Caco-2 (cell line): ENCODE results near the gene DPF3. TPM values are rescaled to one million over a fixed set of nuclear protein-coding genes. Genes with fewer than 3 reads are reported as not detected.

Source experiments
- BruUV-seq: library from RNA; stranded (reverse); fragments of 400-500 nt; replicated peaks from 2 replicates; lab custom pipeline; 2021; lab: Mats Ljungman, UMichigan
- CTCF ChIA-PET: fragments of 300-600 bp; sonication (Branson Sonifier 250); formaldehyde crosslinking; loops from one replicate; lab custom pipeline; 2022; ENCODE audit warnings: antibody characterized with exemption; lab: Charles Lee
- POLR2A ChIA-PET: fragments of 300-600 bp; sonication (Branson Sonifier 250); formaldehyde crosslinking; loops from one replicate; lab custom pipeline; 2022; ENCODE audit warnings: antibody characterized with exemption; lab: Charles Lee
- DNase-seq, 2 experiments: peaks; one replicate each; pipeline versions ENCODE4 v3.0.0 to v3.0.0-alpha.2; 2020 to 2022
- H3K27me3 ChIP-seq: replicated peaks from 2 replicates; pipeline ENCODE4 v1.6.0; 2011; ENCODE audit warnings: low read length; ENCODE audit not compliant: control insufficient read depth, insufficient read depth
- H3K36me3 ChIP-seq: 2 replicates; pipeline ENCODE4 v1.5.1; 2011; ENCODE audit warnings: low read length; ENCODE audit not compliant: control insufficient read depth, insufficient read depth
- H3K4me1 ChIP-seq: fragments of 250-450 bp; sonication (Bioruptor Pico); 2 replicates; pipeline ENCODE4 v1.5.1; 2020; ENCODE audit warnings: mild to moderate bottlenecking
- H3K4me3 ChIP-seq: 2 replicates; pipeline ENCODE4 v1.5.1; 2011; ENCODE audit warnings: low read depth, mild to moderate bottlenecking, control low read depth, low read length
- H3K9me3 ChIP-seq: fragments of 250-450 bp; sonication (Bioruptor Pico); 2 replicates; pipeline ENCODE4 v1.5.1; 2020; ENCODE audit warnings: mild to moderate bottlenecking, moderate library complexity
- H3K27ac Mint-ChIP-seq: one replicate; pipeline ENCODE4 v1.8.0; 2022; ENCODE audit warnings: mixed read lengths; ENCODE audit not compliant: unreplicated experiment
- H3K27me3 Mint-ChIP-seq: one replicate; pipeline ENCODE4 v1.8.0; 2022; ENCODE audit warnings: mixed read lengths; ENCODE audit not compliant: insufficient read depth, unreplicated experiment
- H3K36me3 Mint-ChIP-seq: one replicate; pipeline ENCODE4 v1.8.0; 2022; ENCODE audit warnings: mild to moderate bottlenecking, mixed read lengths; ENCODE audit not compliant: insufficient read depth, unreplicated experiment
- H3K4me1 Mint-ChIP-seq: one replicate; pipeline ENCODE4 v1.8.0; 2022; ENCODE audit warnings: low read depth, mixed read lengths; ENCODE audit not compliant: unreplicated experiment
- H3K4me3 Mint-ChIP-seq: one replicate; pipeline ENCODE4 v1.8.0; 2022; ENCODE audit warnings: mild to moderate bottlenecking, moderate library complexity, mixed read lengths; ENCODE audit not compliant: unreplicated experiment
- H3K9me3 Mint-ChIP-seq: one replicate; pipeline ENCODE4 v1.8.0; 2022; ENCODE audit warnings: mixed read lengths; ENCODE audit not compliant: unreplicated experiment
- intact Hi-C: fragments of 100-400 bp; cut with micrococcal nuclease; formaldehyde crosslinking; loops from one replicate; pipeline ENCODE4 v1.10.0; 2022; ENCODE audit not compliant: unreplicated experiment
- total RNA-seq: library from RNA; stranded (reverse); gene quantifications from 2 replicates; pipeline ENCODE4 v1.2.3, GENCODE V29; 2022
- TF ChIP-seq, protein P1 (sequence below), 2 experiments: fragments of 200-600 bp in 1 of 2; IDR thresholded peaks; 1 replicate in 1 of 2; 2 replicates in 1 of 2; pipeline versions ENCODE4 v1.5.1 to v1.8.0; 2011 to 2022; ENCODE audit warnings: antibody characterized with exemption in 1 of 2, control low read depth in 1 of 2, inconsistent platforms in 1 of 2, low read depth in 1 of 2, low read length in 1 of 2, mild to moderate bottlenecking in 1 of 2, moderate library complexity in 1 of 2; ENCODE audit not compliant: insufficient read depth in 1 of 2, severe bottlenecking in 1 of 2, unreplicated experiment in 1 of 2

DPF3 gene
- total RNA-seq, 1 experiment from 2014 or later, result not detected

GRCh38 chr14:72657214-72657921, 236.5 kb downstream of the DPF3 start:
- POLR2A ChIA-PET, result no interaction called here
- no peaks in the 10 kb centered on the region for H3K9me3 Mint-ChIP-seq

DNA sequence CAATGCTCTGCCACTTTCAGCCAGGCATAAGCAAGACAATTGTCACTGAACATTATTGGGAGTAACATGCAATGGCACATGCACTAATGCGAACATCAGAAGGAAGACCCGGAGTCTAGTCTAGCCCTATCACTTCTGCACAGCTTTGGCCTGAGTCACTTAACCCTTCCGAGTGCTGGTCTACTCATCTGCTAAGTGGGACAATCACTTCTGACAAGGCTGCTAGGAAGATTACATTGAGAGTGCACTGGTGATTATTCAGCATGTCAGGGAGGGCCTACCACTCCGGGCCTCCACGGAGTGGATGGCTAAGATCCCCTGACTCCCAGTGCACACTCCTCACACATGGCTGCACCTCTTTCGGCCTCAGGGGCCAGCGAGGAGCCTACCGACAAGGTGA, 240.9 kb downstream of the DPF3 start:
- H3K27me3 Mint-ChIP-seq, result peaks cover 11% of the 10 kb centered on the region
- Histone ChIP-seq H3K4me3 (no peak overlapping the region), H3K9me3 (no peaks in the 10 kb centered on the region), H3K4me1 (no peaks in the 10 kb centered on the region), H3K36me3 (no peaks in the 10 kb centered on the region), H3K27me3 (peaks cover 5% of the 10 kb centered on the region)
- no peaks in the 10 kb centered on the region for H3K9me3 Mint-ChIP-seq
- ChIA-PET POLR2A (no interaction called here), CTCF (no interaction called here)
- intact Hi-C loops, result no loop called here
- TF ChIP-seq, protein P1, sequence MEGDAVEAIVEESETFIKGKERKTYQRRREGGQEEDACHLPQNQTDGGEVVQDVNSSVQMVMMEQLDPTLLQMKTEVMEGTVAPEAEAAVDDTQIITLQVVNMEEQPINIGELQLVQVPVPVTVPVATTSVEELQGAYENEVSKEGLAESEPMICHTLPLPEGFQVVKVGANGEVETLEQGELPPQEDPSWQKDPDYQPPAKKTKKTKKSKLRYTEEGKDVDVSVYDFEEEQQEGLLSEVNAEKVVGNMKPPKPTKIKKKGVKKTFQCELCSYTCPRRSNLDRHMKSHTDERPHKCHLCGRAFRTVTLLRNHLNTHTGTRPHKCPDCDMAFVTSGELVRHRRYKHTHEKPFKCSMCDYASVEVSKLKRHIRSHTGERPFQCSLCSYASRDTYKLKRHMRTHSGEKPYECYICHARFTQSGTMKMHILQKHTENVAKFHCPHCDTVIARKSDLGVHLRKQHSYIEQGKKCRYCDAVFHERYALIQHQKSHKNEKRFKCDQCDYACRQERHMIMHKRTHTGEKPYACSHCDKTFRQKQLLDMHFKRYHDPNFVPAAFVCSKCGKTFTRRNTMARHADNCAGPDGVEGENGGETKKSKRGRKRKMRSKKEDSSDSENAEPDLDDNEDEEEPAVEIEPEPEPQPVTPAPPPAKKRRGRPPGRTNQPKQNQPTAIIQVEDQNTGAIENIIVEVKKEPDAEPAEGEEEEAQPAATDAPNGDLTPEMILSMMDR (IDR thresholded peaks at IDR 0.05; ENCODE audit: insufficient read depth in 1 of 2, low read depth in 1 of 2, low read length in 1 of 2, severe bottlenecking in 1 of 2, unreplicated experiment in 1 of 2), result no peak
- H3K4me1 Mint-ChIP-seq, result no peaks in the 10 kb centered on the region
- no TSS peak for BruUV-seq
- DNase-seq, result no peak
- no peak overlapping the region for H3K27ac Mint-ChIP-seq
- H3K4me3 Mint-ChIP-seq, result no peak overlapping the region
- no peaks in the 10 kb centered on the region for H3K36me3 Mint-ChIP-seq

More at GRCh38 chr14:72657214-72657921, 236.5 kb downstream of the DPF3 start:
- intact Hi-C loops, result no loop called here
- Mint-ChIP-seq H3K4me3 (no peak overlapping the region), H3K36me3 (no peaks in the 10 kb centered on the region), H3K27me3 (peaks cover 15% of the 10 kb centered on the region), H3K4me1 (no peaks in the 10 kb centered on the region), H3K27ac (no peak overlapping the region)
- H3K4me1 ChIP-seq, result no peaks in the 10 kb centered on the region
- no peak for DNase-seq
- BruUV-seq, result no TSS peak
- H3K4me3 ChIP-seq, result no peak overlapping the region
- no peaks in the 10 kb centered on the region for H3K9me3 ChIP-seq
- peaks cover 3% of the 10 kb centered on the region for H3K27me3 ChIP-seq
- CTCF ChIA-PET, result no interaction called here
- H3K36me3 ChIP-seq, result no peaks in the 10 kb centered on the region
- TF ChIP-seq, protein P1 (IDR thresholded peaks at IDR 0.05; ENCODE audit: insufficient read depth in 1 of 2, low read depth in 1 of 2, low read length in 1 of 2, severe bottlenecking in 1 of 2, unreplicated experiment in 1 of 2), result no peak

DNA sequence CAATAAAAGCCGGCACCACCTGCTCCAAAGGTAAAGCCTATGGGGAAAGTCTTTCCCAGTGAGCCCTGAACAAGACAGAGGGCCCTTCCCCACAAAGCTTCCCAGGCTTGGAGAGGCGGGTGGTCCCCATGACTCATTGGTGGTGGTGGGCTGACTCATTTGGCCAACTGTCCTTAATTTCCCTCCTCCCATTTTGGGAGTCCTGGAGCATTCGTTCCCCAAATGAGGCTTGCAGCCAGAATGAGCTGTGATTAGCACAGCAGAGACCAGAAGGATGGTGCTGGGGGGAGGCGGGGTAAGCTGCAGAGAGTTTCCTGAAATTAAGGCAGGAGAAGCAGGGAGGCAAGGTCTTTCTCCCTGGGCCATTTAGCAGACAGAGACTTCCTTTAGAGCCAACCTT, 241.7 kb downstream of the DPF3 start:
- intact Hi-C loops, result no loop called here
- POLR2A ChIA-PET, result no interaction called here
- BruUV-seq, result no TSS peak

More for the DNA sequence above, 241.7 kb downstream of the DPF3 start:
- H3K9me3 ChIP-seq, result no peaks in the 10 kb centered on the region
- Mint-ChIP-seq H3K9me3 (no peaks in the 10 kb centered on the region), H3K36me3 (no peaks in the 10 kb centered on the region), H3K27me3 (peaks cover 11% of the 10 kb centered on the region), H3K4me3 (no peak overlapping the region), H3K4me1 (no peaks in the 10 kb centered on the region), H3K27ac (no peak overlapping the region)
- no peaks in the 10 kb centered on the region for H3K36me3 ChIP-seq
- DNase-seq, result no peak
- no peaks in the 10 kb centered on the region for H3K4me1 ChIP-seq
- CTCF ChIA-PET, result no interaction called here
- H3K4me3 ChIP-seq, result no peak overlapping the region
- peaks cover 5% of the 10 kb centered on the region for H3K27me3 ChIP-seq
- TF ChIP-seq, protein P1 (IDR thresholded peaks at IDR 0.05; ENCODE audit: insufficient read depth in 1 of 2, low read depth in 1 of 2, low read length in 1 of 2, severe bottlenecking in 1 of 2, unreplicated experiment in 1 of 2), result no peak
